OCI-LY1 (cell line): ENCODE measurements around the gene MPHOSPH6.

Source experiments
- H2AFZ ChIP-seq: fragments of 200-600 bp; sonication (generic), shearing (Covaris generic); 2 replicates; pipeline ENCODE4 v1.6.0; 2014; ENCODE audit warnings: antibody characterized with exemption, mild to moderate bottlenecking, low read length
- H3F3A ChIP-seq: fragments of 200-600 bp; sonication (generic), shearing (Covaris generic); 2 replicates; pipeline ENCODE4 v1.6.0; 2014; ENCODE audit warnings: mild to moderate bottlenecking, antibody characterized with exemption, low read length, moderate library complexity; ENCODE audit not compliant: insufficient read depth
- H3K27ac ChIP-seq: fragments of 200-600 bp; sonication (generic); 2 replicates; pipeline ENCODE4 v1.5.1; 2014; ENCODE audit warnings: low read length, mixed run types, mild to moderate bottlenecking, low read depth; ENCODE audit not compliant: poor library complexity, severe bottlenecking
- H3K27me3 ChIP-seq: fragments of 200-600 bp; sonication (generic); 2 replicates; pipeline ENCODE4 v1.6.0; 2014; ENCODE audit warnings: antibody characterized with exemption, mild to moderate bottlenecking, low read length, moderate library complexity; ENCODE audit not compliant: insufficient read depth
- H3K36me3 ChIP-seq: fragments of 200-600 bp; sonication (generic); 2 replicates; pipeline ENCODE4 v1.6.1; 2014; ENCODE audit warnings: mild to moderate bottlenecking, antibody characterized with exemption, low read length, moderate library complexity, mixed read lengths; ENCODE audit not compliant: insufficient read depth
- H3K4me1 ChIP-seq: fragments of 200-600 bp; sonication (generic); 2 replicates; pipeline ENCODE4 v1.5.1; 2014; ENCODE audit warnings: mild to moderate bottlenecking, low read length, moderate library complexity; ENCODE audit not compliant: insufficient read depth, severe bottlenecking
- H3K4me2 ChIP-seq: fragments of 200-600 bp; sonication (generic), shearing (Covaris generic); 2 replicates; pipeline ENCODE4 v1.6.1; 2014; ENCODE audit warnings: low read length
- H3K4me3 ChIP-seq: fragments of 200-600 bp; sonication (generic); 2 replicates; pipeline ENCODE4 v1.5.1; 2014; ENCODE audit warnings: low read length, low read depth, mild to moderate bottlenecking, mixed read lengths; ENCODE audit not compliant: poor library complexity, severe bottlenecking
- H3K79me2 ChIP-seq: fragments of 200-600 bp; shearing (Covaris generic); 2 replicates; pipeline ENCODE4 v1.6.1; 2016; ENCODE audit warnings: mixed run types, low read length, mixed read lengths; ENCODE audit not compliant: insufficient read depth
- H3K9ac ChIP-seq: fragments of 200-600 bp; sonication (generic), shearing (Covaris generic); 2 replicates; pipeline ENCODE4 v1.6.1; 2014; ENCODE audit warnings: mild to moderate bottlenecking, low read length, mixed read lengths
- H3K9me2 ChIP-seq: fragments of 200-600 bp; sonication (generic), shearing (Covaris generic); 2 replicates; pipeline ENCODE4 v1.6.1; 2014; ENCODE audit warnings: low read depth, mild to moderate bottlenecking, low read length, mixed read lengths
- H3K9me3 ChIP-seq: fragments of 200-600 bp; shearing (Covaris generic); 2 replicates; pipeline ENCODE4 v1.6.1; 2014; ENCODE audit warnings: low read length, mixed read lengths
- H4K20me1 ChIP-seq: fragments of 200-600 bp; sonication (generic), shearing (Covaris generic); 2 replicates; pipeline ENCODE4 v1.6.0; 2016; ENCODE audit warnings: mild to moderate bottlenecking, low read length; ENCODE audit not compliant: insufficient read depth
- EZH2 ChIP-seq: fragments of 200-600 bp; sonication (generic), shearing (Covaris generic); IDR thresholded peaks from 2 replicates; pipeline ENCODE4 v1.8.0; 2017; ENCODE audit warnings: borderline replicate concordance, mixed run types, mild to moderate bottlenecking, antibody characterized with exemption, low read length, moderate library complexity, mixed read lengths
- TF ChIP-seq, protein P1 (sequence below): fragments of 200-600 bp; sonication (generic), shearing (Covaris generic); IDR thresholded peaks from 2 replicates; pipeline ENCODE4 v1.5.1; 2017; ENCODE audit warnings: mild to moderate bottlenecking, antibody characterized with exemption, low read length, moderate library complexity, mixed read lengths

The MPHOSPH6 gene

GRCh38 chr16:82175627-82176026, 5.6 kb upstream of the MPHOSPH6 start:
- H3K9me3 ChIP-seq, result 0 out of 2 replicates have a peak, but pooled peaks cover 3% of the 10 kb centered on the region
- no peak overlapping the region for H2AFZ ChIP-seq
- no peaks in the 10 kb centered on the region for H4K20me1 ChIP-seq
- H3K9me2 ChIP-seq, result no peaks in the 10 kb centered on the region
- no peaks in the 10 kb centered on the region for H3K36me3 ChIP-seq
- peaks cover 6% of the 10 kb centered on the region; the same call in 1 of the 2 replicates for H3K27me3 ChIP-seq
- H3F3A ChIP-seq, result no peaks in the 10 kb centered on the region
- H3K79me2 ChIP-seq, result no peaks in the 10 kb centered on the region
- no peak for TF ChIP-seq EZH2
- TF ChIP-seq, protein P1, sequence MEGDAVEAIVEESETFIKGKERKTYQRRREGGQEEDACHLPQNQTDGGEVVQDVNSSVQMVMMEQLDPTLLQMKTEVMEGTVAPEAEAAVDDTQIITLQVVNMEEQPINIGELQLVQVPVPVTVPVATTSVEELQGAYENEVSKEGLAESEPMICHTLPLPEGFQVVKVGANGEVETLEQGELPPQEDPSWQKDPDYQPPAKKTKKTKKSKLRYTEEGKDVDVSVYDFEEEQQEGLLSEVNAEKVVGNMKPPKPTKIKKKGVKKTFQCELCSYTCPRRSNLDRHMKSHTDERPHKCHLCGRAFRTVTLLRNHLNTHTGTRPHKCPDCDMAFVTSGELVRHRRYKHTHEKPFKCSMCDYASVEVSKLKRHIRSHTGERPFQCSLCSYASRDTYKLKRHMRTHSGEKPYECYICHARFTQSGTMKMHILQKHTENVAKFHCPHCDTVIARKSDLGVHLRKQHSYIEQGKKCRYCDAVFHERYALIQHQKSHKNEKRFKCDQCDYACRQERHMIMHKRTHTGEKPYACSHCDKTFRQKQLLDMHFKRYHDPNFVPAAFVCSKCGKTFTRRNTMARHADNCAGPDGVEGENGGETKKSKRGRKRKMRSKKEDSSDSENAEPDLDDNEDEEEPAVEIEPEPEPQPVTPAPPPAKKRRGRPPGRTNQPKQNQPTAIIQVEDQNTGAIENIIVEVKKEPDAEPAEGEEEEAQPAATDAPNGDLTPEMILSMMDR, result no peak
- peaks cover under 1% of the 10 kb centered on the region for H3K4me1 ChIP-seq
- H3K4me2 ChIP-seq, result no peak overlapping the region
- H3K4me3 ChIP-seq, result no peak overlapping the region
- no peak overlapping the region for H3K9ac ChIP-seq
- H3K27ac ChIP-seq, result no peak overlapping the region

- Histone ChIP-seq H3K27ac (no peak overlapping the region), H3K4me2 (no peak overlapping the region)
- TF ChIP-seq, protein P1, result no peak
- no peak for TF ChIP-seq EZH2
Measured at GRCh38 chr16:82167670-82168069, 2.4 kb downstream of the MPHOSPH6 start.

DNA sequence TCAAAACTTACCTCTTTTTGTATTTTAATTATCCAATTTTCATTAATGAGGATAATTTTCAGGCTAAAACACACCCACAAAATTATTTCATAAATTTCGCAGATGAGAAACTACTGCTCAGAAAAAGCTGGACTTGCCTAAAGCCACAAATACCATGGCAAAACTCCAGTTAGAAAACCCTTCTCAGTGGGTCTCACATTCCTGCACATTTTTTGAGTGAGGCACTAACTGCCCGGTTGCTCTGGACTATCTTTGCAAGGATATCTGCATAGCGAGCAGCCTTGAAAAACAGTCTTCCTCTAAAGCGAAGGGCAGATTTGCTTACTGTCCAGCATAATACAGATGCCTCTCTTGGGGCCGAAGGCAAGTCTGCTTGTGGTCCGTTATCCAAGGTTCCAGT, 9.8 kb downstream of the MPHOSPH6 start:
- Histone ChIP-seq H2AFZ (no peak overlapping the region), H3K9ac (no peak overlapping the region), H3F3A (no peaks in the 10 kb centered on the region), H4K20me1 (no peaks in the 10 kb centered on the region), H3K9me3 (no peaks in the 10 kb centered on the region), H3K9me2 (no peaks in the 10 kb centered on the region), H3K27me3 (no peaks in the 10 kb centered on the region), H3K27ac (no peak overlapping the region), H3K79me2 (no peaks in the 10 kb centered on the region; the same call in 1 of the 2 replicates), H3K4me3 (no peak overlapping the region), H3K36me3 (peaks cover 88% of the 10 kb centered on the region), H3K4me1 (no peaks in the 10 kb centered on the region), H3K4me2 (no peak overlapping the region)
- TF ChIP-seq, protein P1, result no peak
- TF ChIP-seq EZH2, result no peak

More at GRCh38 chr16:82167670-82168069, 2.4 kb downstream of the MPHOSPH6 start:
- H3K36me3 ChIP-seq, result peaks cover 58% of the 10 kb centered on the region
- H4K20me1 ChIP-seq, result no peaks in the 10 kb centered on the region
- H3K9me3 ChIP-seq, result 0 out of 2 replicates have a peak, but pooled peaks cover 3% of the 10 kb centered on the region
- no peak overlapping the region for H2AFZ ChIP-seq
- peaks cover 15% of the 10 kb centered on the region for H3K4me1 ChIP-seq
- H3K27me3 ChIP-seq, result peaks cover 6% of the 10 kb centered on the region; the same call in 1 of the 2 replicates
- peaks cover 9% of the 10 kb centered on the region for H3K79me2 ChIP-seq
- H3K9ac ChIP-seq, result no peak overlapping the region
- no peaks in the 10 kb centered on the region for H3K9me2 ChIP-seq
- H3F3A ChIP-seq, result no peaks in the 10 kb centered on the region
- no peak overlapping the region for H3K4me3 ChIP-seq
